ENCODE data around the gene MUS81. TPM values are rescaled to one million over a fixed set of nuclear protein-coding genes. Genes with fewer than 3 reads are reported as not detected.

Gene MUS81
- total RNA-seq, 2 donors from 2014 or later: 51.8 to 62.8 TPM

- Histone ChIP-seq H3K4me1 (ENCODE audit: control insufficient read depth in 1 of 2, low read depth in 2 of 2) (peaks cover 24 to 46% of the 10 kb centered on the region in 2 donors), H3K36me3 (peaks cover 42% of the 10 kb centered on the region), H3K4me3 (peak overlapping the region; percentile 96), H3K9me3 (no peaks in the 10 kb centered on the region), H3K27me3 (replicated peaks; ENCODE audit: insufficient read depth) (no peaks in the 10 kb centered on the region), H3K27ac (peak overlapping the region; percentile 98 to 100)
- ATAC-seq (ENCODE audit: insufficient number of reproducible peaks, low FRiP score, low read depth) (peak; percentile 41), DNase-seq (ENCODE audit: low spot score) (peak; percentile 97)
- TF ChIP-seq CTCF (IDR thresholded peaks at IDR 0.05): no peak
Observed at GRCh38 chr11:65859095-65859811, 980 bp upstream of the MUS81 start.

GRCh38 chr11:65859812-65860277 is 388 bp upstream of the MUS81 start:
- peak; percentile 0 for ATAC-seq (ENCODE audit: insufficient number of reproducible peaks, low FRiP score, low read depth)
- no peak for DNase-seq (ENCODE audit: low spot score)

DNA sequence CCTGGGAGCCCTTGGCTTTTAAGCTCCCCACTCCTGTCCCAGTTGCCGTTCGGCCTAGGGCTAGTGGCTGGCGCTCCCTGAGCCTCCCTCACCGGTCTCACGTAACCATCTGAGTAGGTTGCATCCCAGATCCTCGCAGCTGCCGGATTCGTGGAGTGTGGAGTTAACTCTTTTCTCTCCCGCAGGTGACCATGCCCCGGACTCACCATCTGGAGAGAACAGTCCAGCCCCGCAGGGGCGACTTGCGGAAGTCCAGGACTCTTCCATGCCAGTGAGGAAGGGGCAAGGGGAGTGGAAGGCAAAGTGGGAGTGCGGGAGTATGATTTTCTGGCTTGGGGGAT is 902 bp downstream of the MUS81 start:
- peaks cover 43% of the 10 kb centered on the region for H3K36me3 ChIP-seq
- H3K27ac ChIP-seq: peak overlapping the region; percentile 98 to 100
- ATAC-seq (ENCODE audit: insufficient number of reproducible peaks, low FRiP score, low read depth): no peak
- no peak for DNase-seq (ENCODE audit: low spot score)
- H3K9me3 ChIP-seq: no peaks in the 10 kb centered on the region
- TF ChIP-seq CTCF (IDR thresholded peaks at IDR 0.05): no peak
- H3K4me1 ChIP-seq (ENCODE audit: control insufficient read depth in 1 of 2, low read depth in 2 of 2): peaks cover 14 to 27% of the 10 kb centered on the region in 2 donors
- H3K4me3 ChIP-seq: peak overlapping the region; percentile 96
- no peaks in the 10 kb centered on the region for H3K27me3 ChIP-seq (replicated peaks; ENCODE audit: insufficient read depth)

More at GRCh38 chr11:65859812-65860277, 388 bp upstream of the MUS81 start:
- H3K27me3 ChIP-seq (replicated peaks; ENCODE audit: insufficient read depth): no peaks in the 10 kb centered on the region
- peaks cover 24 to 40% of the 10 kb centered on the region in 2 donors for H3K4me1 ChIP-seq (ENCODE audit: control insufficient read depth in 1 of 2, low read depth in 2 of 2)
- no peaks in the 10 kb centered on the region for H3K9me3 ChIP-seq
- H3K4me3 ChIP-seq: peak overlapping the region; percentile 96
- peak overlapping the region; percentile 98 to 100 for H3K27ac ChIP-seq
- H3K36me3 ChIP-seq: peaks cover 42% of the 10 kb centered on the region
- no peak for TF ChIP-seq CTCF (IDR thresholded peaks at IDR 0.05)

DNA sequence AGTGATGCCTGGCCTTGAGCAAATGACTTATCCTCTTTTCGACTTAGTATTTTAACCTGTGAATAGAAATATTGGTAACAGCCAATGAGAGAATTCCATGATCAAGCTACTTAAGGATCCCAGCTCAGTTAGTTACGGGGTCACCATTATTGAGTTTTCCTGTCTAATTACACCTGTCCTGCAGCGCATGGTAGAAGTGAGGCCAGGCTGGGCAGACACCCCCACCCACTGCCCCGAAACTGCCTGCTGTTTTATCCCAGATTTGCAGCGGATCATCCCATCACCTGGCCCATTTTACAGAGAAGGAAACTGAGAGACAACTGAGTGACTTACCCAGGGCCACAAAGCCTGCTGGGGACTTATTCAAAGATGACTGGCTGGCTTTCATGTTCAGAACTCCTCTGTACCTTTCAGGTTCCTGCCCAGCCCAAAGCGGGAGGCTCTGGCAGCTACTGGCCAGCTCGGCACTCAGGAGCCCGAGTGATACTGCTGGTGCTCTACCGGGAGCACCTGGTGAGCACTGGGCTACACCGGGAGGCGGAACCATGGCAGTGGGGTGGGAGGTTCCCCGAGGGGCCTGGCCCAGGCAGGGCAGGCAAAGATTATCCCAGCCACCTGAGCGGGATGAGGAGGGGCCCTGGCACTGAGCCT is 1.4 kb downstream of the MUS81 start:
- Histone ChIP-seq H3K4me1 (ENCODE audit: control insufficient read depth in 1 of 2, low read depth in 2 of 2) (peaks cover 11 to 22% of the 10 kb centered on the region in 2 donors), H3K27me3 (replicated peaks; ENCODE audit: insufficient read depth) (no peaks in the 10 kb centered on the region), H3K27ac (peak overlapping the region; percentile 98 to 100), H3K36me3 (peaks cover 48% of the 10 kb centered on the region), H3K9me3 (no peaks in the 10 kb centered on the region), H3K4me3 (peak overlapping the region; percentile 96)
- DNase-seq (ENCODE audit: low spot score) (no peak), ATAC-seq (ENCODE audit: insufficient number of reproducible peaks, low FRiP score, low read depth) (no peak)
- no peak for TF ChIP-seq CTCF (IDR thresholded peaks at IDR 0.05)

- Histone ChIP-seq H3K4me1 (ENCODE audit: control insufficient read depth in 1 of 2, low read depth in 2 of 2) (peaks cover 11 to 24% of the 10 kb centered on the region in 2 donors), H3K9me3 (no peaks in the 10 kb centered on the region), H3K36me3 (peaks cover 54% of the 10 kb centered on the region), H3K27ac (peak overlapping the region; percentile 98 to 100), H3K27me3 (replicated peaks; ENCODE audit: insufficient read depth) (no peaks in the 10 kb centered on the region), H3K4me3 (no peak overlapping the region)
- ATAC-seq (ENCODE audit: insufficient number of reproducible peaks, low FRiP score, low read depth) (no peak), DNase-seq (ENCODE audit: low spot score) (no peak)
- no peak for TF ChIP-seq CTCF (IDR thresholded peaks at IDR 0.05)
Observed at GRCh38 chr11:65862191-65862735, 2.0 kb downstream of the MUS81 start.
